HepG2 (cell line): ENCODE results near the gene BEST2. TPM values are rescaled to one million over a fixed set of nuclear protein-coding genes. Genes with fewer than 3 reads are reported as not detected.

Source experiments
- FOSL1 ChIP-seq: sonication (generic); formaldehyde crosslinking; IDR thresholded peaks from 2 replicates; pipeline ENCODE4 v1.9.0; 2021; ENCODE audit warnings: missing genetic modification reagents, borderline replicate concordance
- HDAC1 ChIP-seq: sonication (generic); formaldehyde crosslinking; IDR thresholded peaks from 2 replicates; pipeline ENCODE4 v1.5.1; 2020; ENCODE audit warnings: mild to moderate bottlenecking, missing genetic modification reagents
- HMG20B ChIP-seq: conservative IDR thresholded peaks from 2 replicates; pipeline ENCODE4 v1.6.1; 2016; ENCODE audit warnings: missing genetic modification reagents, missing compliant biosample characterization
- ISX ChIP-seq: sonication (generic); formaldehyde crosslinking; conservative IDR thresholded peaks from 2 replicates; pipeline ENCODE4 v1.5.0; 2020; ENCODE audit warnings: missing genetic modification reagents
- JUN ChIP-seq: sonication (generic); formaldehyde crosslinking; IDR thresholded peaks from 2 replicates; pipeline ENCODE4 v1.4.0; 2020; ENCODE audit warnings: mild to moderate bottlenecking, missing genetic modification reagents
- JUND ChIP-seq: sonication (generic); formaldehyde crosslinking; IDR thresholded peaks from 2 replicates; pipeline ENCODE4 v1.8.0; 2022; ENCODE audit warnings: mild to moderate bottlenecking, missing genetic modification reagents
- KLF13 ChIP-seq: sonication (generic); formaldehyde crosslinking; IDR thresholded peaks from 2 replicates; pipeline ENCODE4 v1.4.0; 2020; ENCODE audit warnings: mild to moderate bottlenecking, missing genetic modification reagents
- MEIS1 ChIP-seq: sonication (generic); formaldehyde crosslinking; IDR thresholded peaks from 2 replicates; pipeline ENCODE4 v1.9.0; 2021; ENCODE audit warnings: mild to moderate bottlenecking, missing genetic modification reagents, moderate library complexity, borderline replicate concordance
- MTA3 ChIP-seq: sonication (generic); formaldehyde crosslinking; IDR thresholded peaks from 2 replicates; pipeline ENCODE4 v1.4.0; 2020; ENCODE audit warnings: missing genetic modification reagents
- NFE2L2 ChIP-seq: fragments of 150-350 bp; IDR thresholded peaks from 2 replicates; pipeline ENCODE4 v1.6.1; 2014; ENCODE audit warnings: low read length
- NFKBIZ ChIP-seq: IDR thresholded peaks from 2 replicates; pipeline ENCODE4 v1.6.1; 2018; ENCODE audit warnings: missing genetic modification reagents, missing compliant biosample characterization
- NPAS2 ChIP-seq: sonication (generic); formaldehyde crosslinking; IDR thresholded peaks from 2 replicates; pipeline ENCODE4 v1.8.0; 2022; ENCODE audit warnings: mild to moderate bottlenecking, missing genetic modification reagents, borderline replicate concordance
- RCOR2 ChIP-seq: IDR thresholded peaks from 2 replicates; pipeline ENCODE4 v1.6.1; 2016; ENCODE audit warnings: missing biosample characterization, missing genetic modification reagents
- REL ChIP-seq: sonication (generic); formaldehyde crosslinking; conservative IDR thresholded peaks from 2 replicates; pipeline ENCODE4 v1.8.0; 2022; ENCODE audit warnings: mild to moderate bottlenecking, missing genetic modification reagents, moderate library complexity
- SOX13 ChIP-seq, 3 experiments: fragments of 450-650 bp in 1 of 3; sonication (generic) in 1 of 3; formaldehyde crosslinking in 1 of 3; IDR thresholded peaks in 2 of 3; conservative IDR thresholded peaks in 1 of 3; 2 replicates each; pipeline versions ENCODE4 v1.5.0 to v1.6.1; 2016 to 2020; ENCODE audit warnings: antibody characterized with exemption in 1 of 3, mild to moderate bottlenecking in 1 of 3, missing compliant biosample characterization in 1 of 3, missing genetic modification reagents in 1 of 3, moderate library complexity in 1 of 3
- SOX5 ChIP-seq: IDR thresholded peaks from 2 replicates; pipeline ENCODE4 v1.6.1; 2016; ENCODE audit warnings: borderline replicate concordance
- ZFAT ChIP-seq: sonication (generic); formaldehyde crosslinking; conservative IDR thresholded peaks from 2 replicates; pipeline ENCODE4 v1.8.1; 2023; ENCODE audit warnings: missing genetic modification reagents, inconsistent platforms
- ZFP62 ChIP-seq: sonication (generic); formaldehyde crosslinking; IDR thresholded peaks from 2 replicates; pipeline ENCODE4 v1.4.0; 2020; ENCODE audit warnings: missing genetic modification reagents
- ZKSCAN8 ChIP-seq: IDR thresholded peaks from 2 replicates; pipeline ENCODE4 v1.6.1; 2016; ENCODE audit warnings: borderline replicate concordance, missing genetic modification reagents, missing compliant biosample characterization
- ZNF326 ChIP-seq: sonication (generic); formaldehyde crosslinking; IDR thresholded peaks from 2 replicates; pipeline ENCODE4 v1.4.0; 2020; ENCODE audit warnings: missing genetic modification reagents, borderline replicate concordance
- ZNF577 ChIP-seq: sonication (generic); formaldehyde crosslinking; IDR thresholded peaks from 2 replicates; pipeline ENCODE4 v1.4.0; 2020; ENCODE audit warnings: mild to moderate bottlenecking, low read depth, missing genetic modification reagents, borderline replicate concordance
- ZNF678 ChIP-seq: sonication (generic); formaldehyde crosslinking; IDR thresholded peaks from 2 replicates; pipeline ENCODE4 v1.4.0; 2020; ENCODE audit warnings: mild to moderate bottlenecking, missing genetic modification reagents
- polyA plus RNA-seq, 8 experiments: library from polyadenylated mRNA; depleted of rRNA in 3 of 8; stranded (reverse) in 7 of 8; unstranded in 1 of 8; fragments of >200 nt; fragmentation: Illumina TruSeq in 4 of 8; extraction: Trizol in 4 of 8; gene quantifications; 2 replicates each; pipeline versions ENCODE4 v1.2.1 to v1.2.3, GENCODE V29; 2011 to 2016; ENCODE audit warnings: low read depth in 4 of 8, missing spikeins in 1 of 8, mixed read lengths in 1 of 8; ENCODE audit not compliant: insufficient read depth in 1 of 8
- total RNA-seq, 5 experiments: library from RNA; depleted of rRNA; stranded (reverse); fragments of >200 nt; fragmentation: Illumina TruSeq; extraction: Trizol; gene quantifications; 2 replicates each; pipeline ENCODE4 v1.2.3, GENCODE V29; 2016; ENCODE audit warnings: low read depth in 1 of 5
- TF ChIP-seq, protein P1 (sequence below): sonication (generic); formaldehyde crosslinking; IDR thresholded peaks from 2 replicates; pipeline ENCODE4 v1.5.0; 2020; ENCODE audit warnings: mild to moderate bottlenecking, missing genetic modification reagents
- TF ChIP-seq, protein P2 (sequence below): sonication (generic); formaldehyde crosslinking; IDR thresholded peaks from 2 replicates; pipeline ENCODE4 v1.4.0; 2020; ENCODE audit warnings: mild to moderate bottlenecking, missing genetic modification reagents
- TF ChIP-seq, protein P3 (sequence below): IDR thresholded peaks from 2 replicates; pipeline ENCODE4 v1.6.1; 2016; ENCODE audit warnings: low read depth, control low read depth
- TF ChIP-seq, protein P4 (sequence below): IDR thresholded peaks from 2 replicates; pipeline ENCODE4 v1.6.1; 2016; ENCODE audit warnings: mild to moderate bottlenecking

The BEST2 gene
- total and polyA plus RNA-seq, 2 of the 13 experiments (the other 11 are each of a cell fraction or from before 2014, with no cell fraction given), result not detected

DNA sequence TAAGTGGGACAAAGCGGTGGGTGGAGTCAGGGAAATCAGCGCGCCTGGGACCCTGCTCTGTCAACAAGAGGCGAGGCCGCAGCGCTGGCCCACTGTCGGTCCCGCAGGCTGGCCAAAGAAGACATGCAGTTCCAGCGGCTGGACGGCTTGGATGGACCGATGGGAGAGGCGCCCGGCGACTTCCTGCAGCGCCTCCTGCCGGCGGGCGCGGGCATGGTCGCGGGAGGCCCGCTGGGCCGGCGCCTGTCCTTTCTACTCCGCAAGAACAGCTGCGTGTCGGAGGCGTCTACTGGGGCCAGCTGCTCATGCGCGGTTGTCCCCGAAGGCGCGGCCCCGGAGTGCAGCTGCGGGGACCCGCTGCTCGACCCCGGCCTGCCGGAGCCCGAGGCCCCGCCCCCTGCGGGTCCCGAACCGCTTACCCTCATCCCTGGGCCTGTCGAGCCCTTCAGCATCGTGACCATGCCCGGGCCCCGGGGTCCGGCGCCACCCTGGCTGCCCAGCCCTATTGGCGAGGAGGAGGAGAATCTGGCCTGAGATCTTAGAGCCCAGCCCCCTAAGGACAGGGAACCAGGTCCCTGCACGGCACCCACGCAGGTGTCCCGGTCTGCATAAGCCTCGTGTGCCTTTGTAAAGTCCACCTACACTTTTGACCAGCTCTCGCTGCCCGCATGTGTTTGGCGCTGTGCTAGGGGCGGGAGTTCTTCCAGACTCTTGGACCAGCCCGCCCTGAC is 6.1 kb downstream of the BEST2 start (continued):
- TF ChIP-seq, protein P1, sequence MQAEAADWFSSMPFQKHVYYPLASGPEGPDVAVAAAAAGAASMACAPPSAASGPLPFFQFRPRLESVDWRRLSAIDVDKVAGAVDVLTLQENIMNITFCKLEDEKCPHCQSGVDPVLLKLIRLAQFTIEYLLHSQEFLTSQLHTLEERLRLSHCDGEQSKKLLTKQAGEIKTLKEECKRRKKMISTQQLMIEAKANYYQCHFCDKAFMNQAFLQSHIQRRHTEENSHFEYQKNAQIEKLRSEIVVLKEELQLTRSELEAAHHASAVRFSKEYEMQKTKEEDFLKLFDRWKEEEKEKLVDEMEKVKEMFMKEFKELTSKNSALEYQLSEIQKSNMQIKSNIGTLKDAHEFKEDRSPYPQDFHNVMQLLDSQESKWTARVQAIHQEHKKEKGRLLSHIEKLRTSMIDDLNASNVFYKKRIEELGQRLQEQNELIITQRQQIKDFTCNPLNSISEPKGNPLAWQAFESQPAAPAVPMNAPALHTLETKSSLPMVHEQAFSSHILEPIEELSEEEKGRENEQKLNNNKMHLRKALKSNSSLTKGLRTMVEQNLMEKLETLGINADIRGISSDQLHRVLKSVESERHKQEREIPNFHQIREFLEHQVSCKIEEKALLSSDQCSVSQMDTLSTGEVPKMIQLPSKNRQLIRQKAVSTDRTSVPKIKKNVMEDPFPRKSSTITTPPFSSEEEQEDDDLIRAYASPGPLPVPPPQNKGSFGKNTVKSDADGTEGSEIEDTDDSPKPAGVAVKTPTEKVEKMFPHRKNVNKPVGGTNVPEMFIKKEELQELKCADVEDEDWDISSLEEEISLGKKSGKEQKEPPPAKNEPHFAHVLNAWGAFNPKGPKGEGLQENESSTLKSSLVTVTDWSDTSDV (CRISPR knock-in tag), result no peak
- TF ChIP-seq FOSL1 (CRISPR knock-in tag) (no peak), NPAS2 (CRISPR knock-in tag) (no peak), ZKSCAN8 (no peak; the same call in 1 of the 2 replicates), MEIS1 (no peak), HDAC1 (CRISPR knock-in tag) (peak; percentile 69; the same call in 1 of the 2 replicates), SOX13 (IDR thresholded peaks at IDR 0.05) (no peak), SOX13 (CRISPR knock-in tag; conservative IDR thresholded peaks at IDR 0.05 in 1 of 2, IDR thresholded peaks at IDR 0.05 in 1 of 2) (0 out of 4 replicates have a peak, but pooled peaks of 1 of the 2 experiments have one; percentile 23), ZFAT (CRISPR knock-in tag) (no peak), ZNF326 (CRISPR knock-in tag) (no peak), ZNF577 (CRISPR knock-in tag) (no peak), RCOR2 (peak; percentile 26; the same call in 1 of the 2 replicates), ISX (no peak), HMG20B (CRISPR knock-in tag) (no peak), ZFP62 (CRISPR knock-in tag) (no peak), REL (no peak), ZNF678 (CRISPR knock-in tag) (no peak), KLF13 (no peak), NFKBIZ (peak; percentile 78; the same call in 1 of the 2 replicates), JUN (CRISPR knock-in tag) (no peak), MTA3 (no peak), JUND (CRISPR knock-in tag) (no peak), NFE2L2 (no peak), SOX5 (CRISPR knock-in tag) (0 out of 2 replicates have a peak, but pooled peaks have one; percentile 14)
- TF ChIP-seq, protein P2, sequence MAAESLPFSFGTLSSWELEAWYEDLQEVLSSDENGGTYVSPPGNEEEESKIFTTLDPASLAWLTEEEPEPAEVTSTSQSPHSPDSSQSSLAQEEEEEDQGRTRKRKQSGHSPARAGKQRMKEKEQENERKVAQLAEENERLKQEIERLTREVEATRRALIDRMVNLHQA, result no peak
- TF ChIP-seq, protein P3, sequence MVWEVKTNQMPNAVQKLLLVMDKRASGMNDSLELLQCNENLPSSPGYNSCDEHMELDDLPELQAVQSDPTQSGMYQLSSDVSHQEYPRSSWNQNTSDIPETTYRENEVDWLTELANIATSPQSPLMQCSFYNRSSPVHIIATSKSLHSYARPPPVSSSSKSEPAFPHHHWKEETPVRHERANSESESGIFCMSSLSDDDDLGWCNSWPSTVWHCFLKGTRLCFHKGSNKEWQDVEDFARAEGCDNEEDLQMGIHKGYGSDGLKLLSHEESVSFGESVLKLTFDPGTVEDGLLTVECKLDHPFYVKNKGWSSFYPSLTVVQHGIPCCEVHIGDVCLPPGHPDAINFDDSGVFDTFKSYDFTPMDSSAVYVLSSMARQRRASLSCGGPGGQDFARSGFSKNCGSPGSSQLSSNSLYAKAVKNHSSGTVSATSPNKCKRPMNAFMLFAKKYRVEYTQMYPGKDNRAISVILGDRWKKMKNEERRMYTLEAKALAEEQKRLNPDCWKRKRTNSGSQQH, result no peak
- TF ChIP-seq, protein P4, sequence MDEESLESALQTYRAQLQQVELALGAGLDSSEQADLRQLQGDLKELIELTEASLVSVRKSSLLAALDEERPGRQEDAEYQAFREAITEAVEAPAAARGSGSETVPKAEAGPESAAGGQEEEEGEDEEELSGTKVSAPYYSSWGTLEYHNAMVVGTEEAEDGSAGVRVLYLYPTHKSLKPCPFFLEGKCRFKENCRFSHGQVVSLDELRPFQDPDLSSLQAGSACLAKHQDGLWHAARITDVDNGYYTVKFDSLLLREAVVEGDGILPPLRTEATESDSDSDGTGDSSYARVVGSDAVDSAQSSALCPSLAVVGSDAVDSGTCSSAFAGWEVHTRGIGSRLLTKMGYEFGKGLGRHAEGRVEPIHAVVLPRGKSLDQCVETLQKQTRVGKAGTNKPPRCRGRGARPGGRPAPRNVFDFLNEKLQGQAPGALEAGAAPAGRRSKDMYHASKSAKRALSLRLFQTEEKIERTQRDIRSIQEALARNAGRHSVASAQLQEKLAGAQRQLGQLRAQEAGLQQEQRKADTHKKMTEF (CRISPR knock-in tag), result peak; percentile 79
